ENCODE results near the gene GLI1. TPM values are rescaled to one million over a fixed set of nuclear protein-coding genes. Genes with fewer than 3 reads are reported as not detected.

The GLI1 gene
- total and polyA plus RNA-seq, 2 of the 13 experiments (the other 11 are each of a cell fraction or from before 2014, with no cell fraction given): 0.09 to 0.20 TPM

GRCh38 chr12:57451233-57451778 lies 8.3 kb upstream of the GLI1 start (continued):
- TF ChIP-seq, protein P1, sequence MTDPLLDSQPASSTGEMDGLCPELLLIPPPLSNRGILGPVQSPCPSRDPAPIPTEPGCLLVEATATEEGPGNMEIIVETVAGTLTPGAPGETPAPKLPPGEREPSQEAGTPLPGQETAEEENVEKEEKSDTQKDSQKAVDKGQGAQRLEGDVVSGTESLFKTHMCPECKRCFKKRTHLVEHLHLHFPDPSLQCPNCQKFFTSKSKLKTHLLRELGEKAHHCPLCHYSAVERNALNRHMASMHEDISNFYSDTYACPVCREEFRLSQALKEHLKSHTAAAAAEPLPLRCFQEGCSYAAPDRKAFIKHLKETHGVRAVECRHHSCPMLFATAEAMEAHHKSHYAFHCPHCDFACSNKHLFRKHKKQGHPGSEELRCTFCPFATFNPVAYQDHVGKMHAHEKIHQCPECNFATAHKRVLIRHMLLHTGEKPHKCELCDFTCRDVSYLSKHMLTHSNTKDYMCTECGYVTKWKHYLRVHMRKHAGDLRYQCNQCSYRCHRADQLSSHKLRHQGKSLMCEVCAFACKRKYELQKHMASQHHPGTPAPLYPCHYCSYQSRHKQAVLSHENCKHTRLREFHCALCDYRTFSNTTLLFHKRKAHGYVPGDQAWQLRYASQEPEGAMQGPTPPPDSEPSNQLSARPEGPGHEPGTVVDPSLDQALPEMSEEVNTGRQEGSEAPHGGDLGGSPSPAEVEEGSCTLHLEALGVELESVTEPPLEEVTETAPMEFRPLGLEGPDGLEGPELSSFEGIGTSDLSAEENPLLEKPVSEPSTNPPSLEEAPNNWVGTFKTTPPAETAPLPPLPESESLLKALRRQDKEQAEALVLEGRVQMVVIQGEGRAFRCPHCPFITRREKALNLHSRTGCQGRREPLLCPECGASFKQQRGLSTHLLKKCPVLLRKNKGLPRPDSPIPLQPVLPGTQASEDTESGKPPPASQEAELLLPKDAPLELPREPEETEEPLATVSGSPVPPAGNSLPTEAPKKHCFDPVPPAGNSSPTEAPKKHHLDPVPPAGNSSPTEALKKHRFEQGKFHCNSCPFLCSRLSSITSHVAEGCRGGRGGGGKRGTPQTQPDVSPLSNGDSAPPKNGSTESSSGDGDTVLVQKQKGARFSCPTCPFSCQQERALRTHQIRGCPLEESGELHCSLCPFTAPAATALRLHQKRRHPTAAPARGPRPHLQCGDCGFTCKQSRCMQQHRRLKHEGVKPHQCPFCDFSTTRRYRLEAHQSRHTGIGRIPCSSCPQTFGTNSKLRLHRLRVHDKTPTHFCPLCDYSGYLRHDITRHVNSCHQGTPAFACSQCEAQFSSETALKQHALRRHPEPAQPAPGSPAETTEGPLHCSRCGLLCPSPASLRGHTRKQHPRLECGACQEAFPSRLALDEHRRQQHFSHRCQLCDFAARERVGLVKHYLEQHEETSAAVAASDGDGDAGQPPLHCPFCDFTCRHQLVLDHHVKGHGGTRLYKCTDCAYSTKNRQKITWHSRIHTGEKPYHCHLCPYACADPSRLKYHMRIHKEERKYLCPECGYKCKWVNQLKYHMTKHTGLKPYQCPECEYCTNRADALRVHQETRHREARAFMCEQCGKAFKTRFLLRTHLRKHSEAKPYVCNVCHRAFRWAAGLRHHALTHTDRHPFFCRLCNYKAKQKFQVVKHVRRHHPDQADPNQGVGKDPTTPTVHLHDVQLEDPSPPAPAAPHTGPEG (CRISPR knock-in tag; IDR thresholded peaks at IDR 0.05): peak; percentile 56; the same call in 1 of the 2 replicates
- TF ChIP-seq, protein P2, sequence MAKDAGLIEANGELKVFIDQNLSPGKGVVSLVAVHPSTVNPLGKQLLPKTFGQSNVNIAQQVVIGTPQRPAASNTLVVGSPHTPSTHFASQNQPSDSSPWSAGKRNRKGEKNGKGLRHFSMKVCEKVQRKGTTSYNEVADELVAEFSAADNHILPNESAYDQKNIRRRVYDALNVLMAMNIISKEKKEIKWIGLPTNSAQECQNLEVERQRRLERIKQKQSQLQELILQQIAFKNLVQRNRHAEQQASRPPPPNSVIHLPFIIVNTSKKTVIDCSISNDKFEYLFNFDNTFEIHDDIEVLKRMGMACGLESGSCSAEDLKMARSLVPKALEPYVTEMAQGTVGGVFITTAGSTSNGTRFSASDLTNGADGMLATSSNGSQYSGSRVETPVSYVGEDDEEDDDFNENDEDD (CRISPR knock-in tag; IDR thresholded peaks at IDR 0.05; ENCODE audit: borderline replicate concordance): peak; percentile 80
- TF ChIP-seq, protein P3, sequence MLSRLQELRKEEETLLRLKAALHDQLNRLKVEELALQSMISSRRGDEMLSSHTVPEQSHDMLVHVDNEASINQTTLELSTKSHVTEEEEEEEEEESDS (CRISPR knock-in tag; IDR thresholded peaks at IDR 0.05; ENCODE audit: borderline replicate concordance): 0 out of 2 replicates have a peak, but pooled peaks have one; percentile 58
- TF ChIP-seq RBM22 (optimal IDR thresholded peaks at IDR 0.05; ENCODE audit: low read length) (peak; percentile 62), NR1H2 (CRISPR knock-in tag; IDR thresholded peaks at IDR 0.05; ENCODE audit: borderline replicate concordance, low read depth) (no peak), PITX1 (CRISPR knock-in tag; IDR thresholded peaks at IDR 0.05) (peak; percentile 94), ZNF501 (CRISPR knock-in tag; IDR thresholded peaks at IDR 0.05) (peak; percentile 85), SRSF1 (optimal IDR thresholded peaks at IDR 0.05; ENCODE audit: low read depth, low read length) (no peak), HOXA7 (CRISPR knock-in tag; IDR thresholded peaks at IDR 0.05) (no peak), POGZ (CRISPR knock-in tag; IDR thresholded peaks at IDR 0.05) (peak; percentile 92), ZNF598 (CRISPR knock-in tag; IDR thresholded peaks at IDR 0.05; ENCODE audit: borderline replicate concordance) (0 out of 2 replicates have a peak, but pooled peaks have one; percentile 23), ATF6 (CRISPR knock-in tag; conservative IDR thresholded peaks at IDR 0.05) (0 out of 2 replicates have a peak, but pooled peaks have one; percentile 87), HMG20A (CRISPR knock-in tag; IDR thresholded peaks at IDR 0.05; ENCODE audit: borderline replicate concordance) (peak; percentile 94), SRSF9 (IDR thresholded peaks at IDR 0.05; ENCODE audit: borderline replicate concordance, insufficient read depth, low read depth, low read length, poor library complexity, severe bottlenecking) (no peak), ZBTB3 (CRISPR knock-in tag; IDR thresholded peaks at IDR 0.05; ENCODE audit: borderline replicate concordance, low read depth) (peak; percentile 87; the same call in 1 of the 2 replicates)

All from HepG2 (cell line).